SK-N-DZ (cell line): ENCODE data around the gene ERBB2.
"Not testable (repeated sequence)": the region's sequence is repeated elsewhere in the genome, so short reads cannot be mapped to it uniquely, and the experiment has no call there.

ENCODE experiments used
- DNase-seq: peaks from one replicate; pipeline ENCODE4 v3.0.0-alpha.2; 2015; ENCODE audit warnings: low spot score

Gene ERBB2

GRCh38 chr17:39678340-39679116 is 21.3 kb upstream of the ERBB2 start:
- DNase-seq: no peak

GRCh38 chr17:39679521-39680192 is 20.2 kb upstream of the ERBB2 start:
- no peak for DNase-seq

GRCh38 chr17:39683295-39683939 is 16.4 kb upstream of the ERBB2 start:
- no peak for DNase-seq

GRCh38 chr17:39684369-39685192 is 15.3 kb upstream of the ERBB2 start:
- no peak for DNase-seq

GRCh38 chr17:39687101-39687545 is 12.7 kb upstream of the ERBB2 start:
- DNase-seq: no peak

GRCh38 chr17:39687546-39688474 is 12.1 kb upstream of the ERBB2 start, which contains the start of gene PGAP3:
Gene PGAP3, minus strand, starts transcription at chr17:39688057. Its CDS starts 43 bp downstream, at chr17:39688014.
- peak; percentile 92 for DNase-seq

GRCh38 chr17:39688475-39688835 is 11.4 kb upstream of the ERBB2 start:
- no peak for DNase-seq

- no peak for DNase-seq
Observed at GRCh38 chr17:39688945-39689344, 10.9 kb upstream of the ERBB2 start.

- DNase-seq: no peak
Observed at GRCh38 chr17:39694593-39694992, 5.3 kb upstream of the ERBB2 start.

GRCh38 chr17:39695089-39695474 is 4.8 kb upstream of the ERBB2 start:
- DNase-seq: no peak

- no peak for DNase-seq
Observed at GRCh38 chr17:39696731-39697130, 3.1 kb upstream of the ERBB2 start.

GRCh38 chr17:39697961-39698360 is 1.9 kb upstream of the ERBB2 start:
- no peak for DNase-seq

GRCh38 chr17:39699157-39699817 is 577 bp upstream of the ERBB2 start:
- not testable (repeated sequence) for DNase-seq

- no peak for DNase-seq
Observed at GRCh38 chr17:39700148-39700987, 504 bp downstream of the ERBB2 start.

- no peak for DNase-seq
Observed at GRCh38 chr17:39701012-39701783, 1.3 kb downstream of the ERBB2 start.

- DNase-seq: no peak
Observed at GRCh38 chr17:39701784-39702422, 2.0 kb downstream of the ERBB2 start.
